Neural progenitor cell (in vitro differentiated cells): ENCODE measurements around the gene HPD. TPM values are rescaled to one million over a fixed set of nuclear protein-coding genes. Genes with fewer than 3 reads are reported as not detected.
"Not testable (repeated sequence)": the region's sequence is repeated elsewhere in the genome, so short reads cannot be mapped to it uniquely, and the experiment has no call there.

Experiments
- DNase-seq: peaks from one replicate; pipeline ENCODE4 v3.0.0-alpha.2; 2016; ENCODE audit warnings: low spot score
- H2AFZ ChIP-seq: fragments of 200-600 bp; sonication (generic); replicated peaks from 2 replicates; pipeline ENCODE4 v1.6.1; 2016; ENCODE audit warnings: antibody characterized with exemption
- H3F3A ChIP-seq: fragments of 200-600 bp; sonication (generic); 2 replicates; pipeline ENCODE4 v1.6.1; 2016; ENCODE audit warnings: antibody characterized with exemption, low read depth
- H3K27ac ChIP-seq: fragments of 200-600 bp; sonication (generic); 2 replicates; pipeline ENCODE4 v1.5.1; 2016; ENCODE audit warnings: mild to moderate bottlenecking
- H3K27me3 ChIP-seq: fragments of 200-600 bp; sonication (generic); 2 replicates; pipeline ENCODE4 v1.6.1; 2016; ENCODE audit warnings: mild to moderate bottlenecking, moderate library complexity
- H3K36me3 ChIP-seq: fragments of 200-600 bp; sonication (generic); 2 replicates; pipeline ENCODE4 v1.5.1; 2016
- H3K4me1 ChIP-seq: fragments of 200-600 bp; sonication (generic); 2 replicates; pipeline ENCODE4 v1.6.1; 2016; ENCODE audit warnings: mixed run types
- H3K4me2 ChIP-seq: fragments of 200-600 bp; sonication (generic); 2 replicates; pipeline ENCODE4 v1.6.1; 2016
- H3K4me3 ChIP-seq: fragments of 200-600 bp; sonication (generic); 2 replicates; pipeline ENCODE4 v1.5.1; 2016
- H3K79me2 ChIP-seq: fragments of 200-600 bp; sonication (generic); 2 replicates; pipeline ENCODE4 v1.6.1; 2016; ENCODE audit warnings: low read depth
- H3K9ac ChIP-seq: fragments of 200-600 bp; sonication (generic); 2 replicates; pipeline ENCODE4 v1.6.1; 2016
- H3K9me3 ChIP-seq: fragments of 200-600 bp; sonication (generic); 2 replicates; pipeline ENCODE4 v1.5.1; 2016; ENCODE audit warnings: low read depth
- H4K20me1 ChIP-seq: fragments of 200-600 bp; sonication (generic); 2 replicates; pipeline ENCODE4 v1.6.1; 2016; ENCODE audit warnings: low read depth
- H3K27ac Mint-ChIP-seq: 3 replicates; pipeline ENCODE4 v1.8.0; 2021; ENCODE audit warnings: mixed read lengths
- H3K27me3 Mint-ChIP-seq: 2 replicates; pipeline ENCODE4 v1.8.0; 2022; ENCODE audit warnings: low read depth, mild to moderate bottlenecking, inconsistent platforms, moderate library complexity, mixed read lengths; ENCODE audit not compliant: insufficient read depth
- H3K36me3 Mint-ChIP-seq: 3 replicates; pipeline ENCODE4 v1.8.0; 2021; ENCODE audit warnings: mixed read lengths
- H3K4me1 Mint-ChIP-seq: 3 replicates; pipeline ENCODE4 v1.8.0; 2021; ENCODE audit warnings: mixed read lengths
- H3K4me3 Mint-ChIP-seq: 3 replicates; pipeline ENCODE4 v1.8.0; 2021; ENCODE audit warnings: mild to moderate bottlenecking, moderate library complexity, mixed read lengths
- H3K9me3 Mint-ChIP-seq: 3 replicates; pipeline ENCODE4 v1.8.0; 2020; ENCODE audit warnings: mixed read lengths
- EZH2 ChIP-seq: fragments of 200-600 bp; sonication (generic); IDR thresholded peaks from 2 replicates; pipeline ENCODE4 v1.6.1; 2017; ENCODE audit warnings: antibody characterized with exemption, mild to moderate bottlenecking, moderate library complexity
- EZH2phosphoT487 ChIP-seq: fragments of 200-600 bp; sonication (generic); IDR thresholded peaks from 2 replicates; pipeline ENCODE4 v1.6.1; 2017; ENCODE audit warnings: antibody characterized with exemption
- total RNA-seq: library from RNA; depleted of rRNA; stranded (reverse); fragments of >200 nt; gene quantifications from 2 replicates; pipeline ENCODE4 v1.2.3, GENCODE V29; 2015; ENCODE audit warnings: low replicate concordance
- TF ChIP-seq, protein P1 (sequence below): fragments of 200-600 bp; sonication (generic); IDR thresholded peaks from 2 replicates; pipeline ENCODE4 v1.5.1; 2017; ENCODE audit warnings: antibody characterized with exemption, mild to moderate bottlenecking

Gene HPD
- total RNA-seq, 1 donor from 2014 or later = not detected

DNA sequence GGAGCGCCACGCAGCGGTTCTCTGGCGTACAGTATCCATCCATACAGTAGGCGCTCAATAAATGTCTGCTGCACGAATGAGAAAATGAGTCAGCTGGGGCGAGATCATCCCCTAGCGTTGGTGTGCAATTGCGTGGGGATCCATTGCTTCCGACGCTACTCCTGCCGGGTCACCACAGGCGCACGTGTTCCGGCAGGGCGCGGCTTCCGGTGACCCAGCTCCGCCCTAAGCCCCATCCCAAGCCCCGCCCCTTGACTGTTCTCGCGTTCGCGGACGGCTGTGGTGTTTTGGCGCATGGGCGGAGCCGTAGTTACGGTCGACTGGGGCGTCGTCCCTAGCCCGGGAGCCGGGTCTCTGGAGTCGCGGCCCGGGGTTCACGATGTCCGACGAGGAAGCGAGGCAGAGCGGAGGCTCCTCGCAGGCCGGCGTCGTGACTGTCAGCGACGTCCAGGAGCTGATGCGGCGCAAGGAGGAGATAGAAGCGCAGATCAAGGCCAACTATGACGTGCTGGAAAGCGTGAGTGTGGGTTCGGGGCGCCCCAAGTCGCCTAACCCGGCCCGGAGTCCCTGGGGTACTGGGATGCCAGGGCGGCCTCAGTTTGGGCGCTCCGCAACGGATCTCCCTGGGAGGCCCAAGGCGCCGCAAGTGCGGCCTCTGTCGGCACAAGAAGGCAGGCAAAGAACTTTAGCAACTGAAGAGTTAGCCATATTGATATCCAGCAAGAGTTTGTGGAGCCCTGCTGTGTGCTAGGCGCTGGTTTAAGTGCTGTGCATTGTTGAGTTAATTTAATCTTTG, 30.0 kb upstream of the HPD start, which contains the start of gene PSMD9:
Gene PSMD9, plus strand, starts transcription at position 313 of the 796 bp plus-strand sequence. Its CDS starts 67 bp downstream, at position 380.
- TF ChIP-seq EZH2phosphoT487 = no peak
- peak; percentile 26 for TF ChIP-seq EZH2
- TF ChIP-seq, protein P1, sequence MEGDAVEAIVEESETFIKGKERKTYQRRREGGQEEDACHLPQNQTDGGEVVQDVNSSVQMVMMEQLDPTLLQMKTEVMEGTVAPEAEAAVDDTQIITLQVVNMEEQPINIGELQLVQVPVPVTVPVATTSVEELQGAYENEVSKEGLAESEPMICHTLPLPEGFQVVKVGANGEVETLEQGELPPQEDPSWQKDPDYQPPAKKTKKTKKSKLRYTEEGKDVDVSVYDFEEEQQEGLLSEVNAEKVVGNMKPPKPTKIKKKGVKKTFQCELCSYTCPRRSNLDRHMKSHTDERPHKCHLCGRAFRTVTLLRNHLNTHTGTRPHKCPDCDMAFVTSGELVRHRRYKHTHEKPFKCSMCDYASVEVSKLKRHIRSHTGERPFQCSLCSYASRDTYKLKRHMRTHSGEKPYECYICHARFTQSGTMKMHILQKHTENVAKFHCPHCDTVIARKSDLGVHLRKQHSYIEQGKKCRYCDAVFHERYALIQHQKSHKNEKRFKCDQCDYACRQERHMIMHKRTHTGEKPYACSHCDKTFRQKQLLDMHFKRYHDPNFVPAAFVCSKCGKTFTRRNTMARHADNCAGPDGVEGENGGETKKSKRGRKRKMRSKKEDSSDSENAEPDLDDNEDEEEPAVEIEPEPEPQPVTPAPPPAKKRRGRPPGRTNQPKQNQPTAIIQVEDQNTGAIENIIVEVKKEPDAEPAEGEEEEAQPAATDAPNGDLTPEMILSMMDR = peak; percentile 69
- Mint-ChIP-seq H3K4me1 (peaks cover 29% of the 10 kb centered on the region), H3K27ac (peak within 1 kb of the TSS; percentile 98), H3K27me3 (peaks cover 4% of the 10 kb centered on the region), H3K36me3 (no peaks in the 10 kb centered on the region), H3K4me3 (peak within 1 kb of the TSS; percentile 97), H3K9me3 (no peaks in the 10 kb centered on the region)
- peaks cover 12% of the 10 kb centered on the region for H3K4me1 ChIP-seq
- no peaks in the 10 kb centered on the region for H3K36me3 ChIP-seq
- no peaks in the 10 kb centered on the region for H3K9me3 ChIP-seq
- peaks cover 34% of the 10 kb centered on the region for H3K79me2 ChIP-seq
- peak within 1 kb of the TSS; percentile 85 for H3K27ac ChIP-seq
- peaks cover 3% of the 10 kb centered on the region for H3K27me3 ChIP-seq
- H4K20me1 ChIP-seq = peaks cover 15% of the 10 kb centered on the region
- H3K9ac ChIP-seq = peak within 1 kb of the TSS; percentile 64
- H2AFZ ChIP-seq = peak within 1 kb of the TSS; percentile 89
- peaks cover 26% of the 10 kb centered on the region for H3F3A ChIP-seq
- peak; percentile 98 for DNase-seq
- H3K4me2 ChIP-seq = peak within 1 kb of the TSS; percentile 96
- peak within 1 kb of the TSS; percentile 81 for H3K4me3 ChIP-seq

DNA sequence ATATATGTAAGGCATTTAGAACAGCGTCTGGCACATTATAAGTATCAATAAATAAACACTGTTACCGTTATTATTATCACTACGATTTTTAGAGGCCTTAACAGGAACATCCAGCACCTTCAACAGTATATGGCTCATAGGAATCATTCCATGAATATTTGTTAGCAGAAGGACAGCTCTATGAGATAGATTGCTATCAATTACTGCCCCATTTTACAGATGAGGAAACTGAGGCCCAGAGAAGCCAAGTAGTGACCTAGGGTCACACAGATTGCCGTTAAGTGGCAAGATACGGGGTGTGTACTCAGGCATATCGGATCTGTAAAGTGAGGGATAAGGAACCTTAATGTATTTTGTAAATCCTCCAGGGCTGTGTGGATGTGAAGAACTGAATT, 29.4 kb upstream of the HPD start:
- no peak for DNase-seq
- Histone ChIP-seq H3F3A (peaks cover 31% of the 10 kb centered on the region), H3K36me3 (no peaks in the 10 kb centered on the region), H3K27ac (no peak overlapping the region), H3K4me3 (peak overlapping the region; percentile 81), H4K20me1 (peaks cover 10% of the 10 kb centered on the region), H3K4me2 (peak overlapping the region; percentile 96), H3K9me3 (no peaks in the 10 kb centered on the region), H2AFZ (no peak overlapping the region), H3K9ac (no peak overlapping the region), H3K27me3 (peaks cover 3% of the 10 kb centered on the region), H3K79me2 (peaks cover 31% of the 10 kb centered on the region), H3K4me1 (peaks cover 17% of the 10 kb centered on the region)
- TF ChIP-seq, protein P1 = peak; percentile 46
- TF ChIP-seq EZH2phosphoT487 = no peak
- Mint-ChIP-seq H3K27ac (peak overlapping the region; percentile 78), H3K36me3 (no peaks in the 10 kb centered on the region), H3K4me1 (peaks cover 31% of the 10 kb centered on the region), H3K9me3 (no peaks in the 10 kb centered on the region), H3K4me3 (peak overlapping the region; percentile 97), H3K27me3 (peaks cover 4% of the 10 kb centered on the region)

DNA sequence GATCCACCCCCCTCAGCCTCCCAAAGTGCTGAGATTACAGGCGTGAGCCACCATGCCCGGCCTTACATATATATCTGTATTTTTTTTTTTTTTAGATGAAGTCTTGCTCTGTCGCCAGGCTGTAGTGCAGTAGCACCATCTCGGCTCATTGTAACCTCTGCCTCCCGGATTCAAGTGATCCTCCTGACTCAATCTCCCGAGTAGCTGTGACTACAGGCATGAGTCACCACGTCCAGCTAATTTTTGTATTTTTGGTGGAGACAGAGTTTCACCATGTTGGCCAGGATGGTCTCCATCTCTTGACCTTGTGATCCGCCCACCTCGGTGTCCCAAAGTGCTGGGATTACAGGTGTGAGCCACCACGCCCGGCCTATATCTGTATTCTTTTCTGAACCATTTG, 26.5 kb upstream of the HPD start:
- not testable (repeated sequence) for H3K4me3 Mint-ChIP-seq, H3K36me3 ChIP-seq, H3K27me3 ChIP-seq, H3K27ac Mint-ChIP-seq, H3K9me3 Mint-ChIP-seq, H3K36me3 Mint-ChIP-seq, H3K4me2 ChIP-seq, H3K27me3 Mint-ChIP-seq, DNase-seq, H3K27ac ChIP-seq, H3K9me3 ChIP-seq, H3K9ac ChIP-seq, H2AFZ ChIP-seq, H3K4me3 ChIP-seq
- H3K4me1 Mint-ChIP-seq = peaks cover 30% of the 10 kb centered on the region
- Histone ChIP-seq H4K20me1 (peaks cover 10% of the 10 kb centered on the region), H3K79me2 (peaks cover 11% of the 10 kb centered on the region), H3F3A (peaks cover 31% of the 10 kb centered on the region), H3K4me1 (peaks cover 17% of the 10 kb centered on the region)

DNA sequence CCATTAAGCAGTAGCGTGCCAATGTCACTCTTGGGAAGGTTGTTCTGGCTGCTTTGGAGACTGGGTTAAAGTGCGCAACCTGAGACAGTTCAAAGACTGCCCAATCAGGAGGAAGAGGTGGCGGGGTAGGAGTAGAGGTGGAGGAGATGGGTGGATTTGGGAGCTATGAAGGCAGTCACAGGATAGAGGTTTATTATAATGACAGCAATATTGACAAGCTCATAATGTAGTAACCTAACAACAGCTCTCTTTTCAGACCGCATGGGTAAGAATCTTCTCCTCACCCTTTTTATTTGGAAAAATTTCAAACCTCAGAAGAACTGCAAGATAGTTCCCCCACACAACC, 24.6 kb upstream of the HPD start:
- H3K9ac ChIP-seq = no peak overlapping the region
- H3K27me3 ChIP-seq = peaks cover 3% of the 10 kb centered on the region
- H3K9me3 ChIP-seq = no peaks in the 10 kb centered on the region
- H3K4me1 ChIP-seq = peaks cover 9% of the 10 kb centered on the region
- no peak for TF ChIP-seq EZH2phosphoT487
- TF ChIP-seq, protein P1 = no peak
- no peak for TF ChIP-seq EZH2
- peak overlapping the region; percentile 13 for H3K4me3 ChIP-seq
- peak; percentile 56 for DNase-seq
- Mint-ChIP-seq H3K9me3 (no peaks in the 10 kb centered on the region), H3K27me3 (peaks cover 2% of the 10 kb centered on the region), H3K36me3 (no peaks in the 10 kb centered on the region), H3K4me3 (no peak overlapping the region), H3K27ac (no peak overlapping the region), H3K4me1 (peaks cover 15% of the 10 kb centered on the region)
- peaks cover 19% of the 10 kb centered on the region for H3F3A ChIP-seq
- H3K79me2 ChIP-seq = no peaks in the 10 kb centered on the region
- peak overlapping the region; percentile 76 for H2AFZ ChIP-seq
- no peaks in the 10 kb centered on the region for H4K20me1 ChIP-seq
- no peak overlapping the region for H3K27ac ChIP-seq
- peak overlapping the region; percentile 61 for H3K4me2 ChIP-seq
- H3K36me3 ChIP-seq = no peaks in the 10 kb centered on the region

DNA sequence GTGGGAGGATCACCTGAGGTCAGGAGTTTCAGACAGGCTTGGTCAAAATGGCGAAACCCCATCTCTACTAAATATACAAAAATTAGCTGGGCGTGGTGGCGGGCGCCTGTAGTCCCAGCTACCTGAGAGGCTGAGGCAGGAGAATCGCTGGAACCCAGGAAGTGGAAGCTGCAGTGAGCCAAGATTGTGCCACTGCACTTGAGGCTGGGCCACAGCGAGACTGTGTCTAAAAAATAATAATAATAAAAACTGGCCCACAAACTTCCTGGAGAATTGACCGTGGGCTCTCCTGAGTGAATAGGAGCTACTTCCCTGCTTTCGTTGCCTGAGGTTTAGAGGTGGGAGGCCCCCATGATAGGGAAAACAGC, 17.4 kb upstream of the HPD start:
- DNase-seq, H3K4me1 ChIP-seq, H3K27ac Mint-ChIP-seq, H3K27me3 ChIP-seq, H3K27me3 Mint-ChIP-seq, H3K36me3 Mint-ChIP-seq, H3K4me2 ChIP-seq, H3K9me3 Mint-ChIP-seq, H3K36me3 ChIP-seq, H4K20me1 ChIP-seq, H3K27ac ChIP-seq, H2AFZ ChIP-seq, H3K9ac ChIP-seq, H3K4me3 ChIP-seq, H3K4me3 Mint-ChIP-seq, H3K4me1 Mint-ChIP-seq, H3F3A ChIP-seq, H3K9me3 ChIP-seq, H3K79me2 ChIP-seq: not testable (repeated sequence)
